HG02571 (cell line): ENCODE data around the gene KRT20.
"Not testable (repeated sequence)": the region's sequence is repeated elsewhere in the genome, so short reads cannot be mapped to it uniquely, and the experiment has no call there.

Experiments used
- ATAC-seq: cut with Tn5 transposase; IDR thresholded peaks from one replicate; pipeline ENCODE4 v1.9.1; 2021; ENCODE audit warnings: mild to moderate bottlenecking, moderate library complexity; ENCODE audit not compliant: unreplicated experiment

KRT20 gene

GRCh38 chr17:40900809-40901356 is 15.8 kb upstream of the KRT20 start:
- ATAC-seq = no peak

GRCh38 chr17:40896916-40897455 is 11.9 kb upstream of the KRT20 start:
- no peak for ATAC-seq

DNA sequence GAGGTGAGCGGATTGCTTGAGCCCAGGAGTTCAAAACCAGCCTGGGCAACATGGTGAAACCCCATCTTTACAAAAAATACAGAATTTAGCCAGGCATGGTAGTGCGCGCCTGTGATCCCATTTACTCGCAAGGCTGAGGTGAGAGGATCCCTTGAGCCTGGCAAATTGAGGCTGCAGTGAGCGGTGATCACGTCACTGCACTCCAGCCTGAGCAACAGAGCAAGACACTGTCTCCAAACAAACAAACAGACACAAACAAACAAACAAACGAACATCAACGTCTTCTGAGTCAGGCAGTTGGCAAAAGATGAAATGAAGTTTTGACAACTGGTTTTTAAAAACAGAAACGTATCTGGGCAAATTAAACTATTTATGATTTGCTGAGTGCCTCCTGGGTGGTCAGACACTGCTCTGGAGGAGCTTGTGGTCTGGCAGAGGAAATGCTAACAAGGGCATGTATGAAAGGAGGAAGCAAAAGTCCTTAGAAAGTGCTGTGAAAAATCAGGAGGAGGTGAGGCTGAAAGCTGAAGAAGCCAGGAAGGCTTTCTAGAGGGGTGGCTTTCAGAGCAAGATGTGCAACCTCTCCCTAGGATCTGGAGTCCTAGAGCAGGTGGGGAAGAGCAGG is 10.2 kb upstream of the KRT20 start:
- ATAC-seq = no peak

- ATAC-seq = no peak
Measured at GRCh38 chr17:40888196-40888720, 3.2 kb upstream of the KRT20 start.

DNA sequence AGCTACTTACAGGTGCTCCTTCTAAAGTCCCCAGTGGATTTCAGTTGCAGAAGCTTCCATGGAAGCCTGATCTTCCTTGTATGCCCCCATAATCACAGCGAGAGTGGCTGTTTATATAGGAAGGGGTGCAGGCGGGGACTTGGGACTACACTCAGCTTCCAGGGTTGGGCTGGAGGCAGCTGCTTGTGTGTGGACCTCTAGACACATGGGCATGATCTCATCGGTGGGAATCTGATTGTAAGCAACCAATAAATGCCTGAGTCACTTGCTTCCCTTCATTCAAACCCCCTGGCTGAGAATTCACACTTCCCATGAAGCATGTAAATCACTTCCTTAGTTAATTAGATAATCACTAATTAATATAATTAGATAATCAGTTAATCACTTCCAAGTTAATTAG is 1.0 kb upstream of the KRT20 start:
- ATAC-seq = no peak

DNA sequence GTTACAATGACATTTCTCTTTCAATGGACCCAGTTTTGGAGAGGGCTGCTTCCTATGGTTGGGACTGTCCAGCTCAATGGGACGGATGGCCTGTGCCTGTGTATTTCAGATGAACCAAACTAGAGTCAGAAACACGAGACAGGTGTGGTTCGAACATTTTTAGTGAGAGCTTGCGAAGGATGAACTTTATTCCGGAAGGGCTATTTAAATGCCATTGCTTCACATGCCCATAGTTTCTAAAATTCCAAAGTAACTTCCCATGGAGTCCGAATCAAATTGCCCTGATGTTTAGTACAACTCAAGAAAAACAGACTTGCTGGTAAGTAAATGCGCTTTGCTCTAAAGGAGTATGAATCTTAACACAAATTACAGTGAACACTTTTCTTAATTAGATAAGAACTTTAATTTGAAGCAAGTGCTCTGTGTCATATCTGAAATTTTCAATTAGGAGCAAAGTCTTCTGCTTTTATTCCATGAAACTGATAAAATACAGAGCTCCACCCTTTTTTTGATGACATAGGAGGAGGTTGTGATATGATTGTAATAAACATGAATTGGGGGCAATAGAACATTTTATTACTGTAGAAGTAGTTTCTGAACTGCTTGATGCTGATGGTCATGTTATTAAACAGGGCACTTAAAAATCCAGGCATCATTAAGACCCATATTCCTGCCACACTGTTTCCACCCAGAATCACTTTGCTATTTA is 1.3 kb downstream of the KRT20 start:
- no peak for ATAC-seq

GRCh38 chr17:40883031-40883430 is 2.0 kb downstream of the KRT20 start:
- ATAC-seq = no peak

- no peak for ATAC-seq
Measured at GRCh38 chr17:40879026-40879425, 6.0 kb downstream of the KRT20 start.

DNA sequence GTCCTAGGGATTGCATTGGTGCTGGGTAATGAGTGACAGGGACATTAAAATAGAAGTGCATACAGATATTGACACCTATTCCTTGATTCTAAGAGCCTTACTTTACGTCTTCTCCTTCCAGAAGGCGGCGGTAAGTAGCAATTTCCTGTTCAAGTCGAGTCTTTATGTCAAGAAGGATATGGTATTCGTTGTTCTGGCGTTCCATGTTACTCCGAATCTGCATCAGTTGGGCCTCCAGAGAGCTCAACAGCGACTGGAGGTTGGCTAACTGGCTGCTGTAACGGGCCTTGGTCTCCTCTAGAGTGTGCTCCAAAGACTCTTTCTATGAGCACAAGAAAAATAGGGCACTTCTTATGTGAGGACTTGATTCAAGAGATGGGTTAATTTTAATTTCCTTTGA is 7.0 kb downstream of the KRT20 start:
- no peak for ATAC-seq

DNA sequence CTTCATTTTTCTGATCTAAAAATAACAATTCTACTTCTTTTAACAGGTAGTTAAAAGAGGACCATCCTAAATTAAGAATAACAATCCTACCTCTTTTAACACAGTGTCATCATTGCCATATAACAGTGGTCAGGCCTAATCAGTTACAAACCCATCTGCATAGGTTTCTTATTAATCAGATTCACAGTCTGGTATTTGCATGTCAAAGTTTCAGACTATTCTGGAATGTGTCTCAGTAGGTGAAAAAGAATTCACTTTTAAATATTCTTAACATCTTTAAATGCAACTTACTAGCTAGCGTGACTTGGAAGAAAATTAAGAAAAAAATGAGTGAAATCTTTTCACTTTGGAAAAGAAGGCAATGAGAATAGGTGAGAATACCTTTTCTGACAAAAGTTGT is 11.2 kb downstream of the KRT20 start:
- no peak for ATAC-seq

DNA sequence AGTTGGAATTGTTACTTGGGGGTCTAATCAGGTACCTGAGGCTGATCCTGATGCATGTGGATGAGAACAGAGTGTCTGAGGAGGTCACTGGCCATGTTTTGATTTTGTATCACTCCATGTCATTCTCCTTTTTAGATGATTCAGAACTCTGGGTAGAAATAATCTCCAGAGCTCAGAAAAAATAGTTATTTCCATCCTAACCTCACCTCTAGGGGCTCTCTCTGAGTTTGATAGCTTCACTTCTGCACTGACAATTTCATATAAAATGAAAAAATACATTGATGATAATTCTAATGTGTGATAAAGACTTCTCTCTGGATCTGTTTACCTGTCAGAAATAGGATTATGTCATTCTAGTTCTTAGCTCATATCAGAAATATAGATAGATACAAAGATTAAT is 11.8 kb downstream of the KRT20 start:
- no peak for ATAC-seq

DNA sequence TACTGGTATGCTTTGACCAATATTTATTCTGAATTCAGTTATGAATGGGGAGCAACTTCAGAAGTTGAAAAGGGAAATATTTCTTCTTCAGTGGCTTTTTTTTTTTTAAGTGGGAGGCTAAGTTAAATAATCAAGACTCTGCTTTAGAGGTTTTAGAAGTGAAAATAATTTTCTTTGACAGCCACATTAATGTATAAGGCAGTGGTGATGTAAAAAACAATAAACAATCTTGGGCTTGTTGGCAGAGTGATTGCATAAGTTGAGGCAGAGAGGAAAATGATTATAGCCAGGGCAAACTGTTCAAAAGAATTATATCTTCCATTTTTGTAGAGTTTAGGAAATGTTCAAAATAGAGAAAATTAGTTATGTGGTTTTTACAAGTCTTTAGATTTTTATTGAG is 12.6 kb downstream of the KRT20 start:
- no peak for ATAC-seq

GRCh38 chr17:40871316-40871715 is 13.7 kb downstream of the KRT20 start:
- ATAC-seq = no peak

GRCh38 chr17:40870136-40870535 is 14.9 kb downstream of the KRT20 start:
- no peak for ATAC-seq

GRCh38 chr17:40866838-40867237 is 18.2 kb downstream of the KRT20 start, which contains the start of gene KRT12:
Gene KRT12, minus strand, starts transcription at chr17:40867223. Its CDS starts 37 bp downstream, at chr17:40867186.
- no peak for ATAC-seq

DNA sequence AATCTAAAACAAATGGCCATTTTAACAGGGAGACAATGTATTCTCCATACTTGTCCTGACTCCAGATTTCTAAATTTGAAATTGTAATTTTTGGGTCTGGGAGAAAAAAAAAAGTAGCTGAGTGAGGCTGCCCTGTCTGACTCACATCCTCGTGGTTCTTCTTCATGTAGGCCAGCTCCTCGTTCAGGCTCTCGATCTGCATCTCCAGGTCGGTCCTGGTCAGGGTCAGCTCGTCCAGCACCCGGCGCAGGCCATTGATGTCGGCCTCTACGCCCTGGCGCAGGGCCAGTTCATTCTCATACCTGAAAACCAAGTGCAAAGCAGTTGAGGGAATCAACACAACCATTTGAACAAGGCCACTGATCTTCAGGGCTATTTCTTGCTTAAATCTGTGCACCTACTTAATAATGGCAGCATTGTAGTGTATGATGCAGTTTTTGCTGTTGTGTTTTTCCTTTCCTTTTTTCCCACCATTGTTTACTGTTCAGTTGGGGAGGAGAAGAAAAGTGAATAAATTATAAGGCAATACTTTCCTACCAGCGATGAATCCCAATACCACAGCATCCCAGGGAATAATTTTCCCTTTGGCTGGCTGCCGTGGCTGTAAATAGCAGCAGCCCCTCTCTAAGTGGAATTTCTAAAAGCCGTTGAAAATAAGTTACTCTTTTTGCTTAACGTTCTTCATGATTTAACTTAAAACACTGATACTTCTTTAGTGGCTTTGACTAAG is 20.2 kb downstream of the KRT20 start:
- no peak for ATAC-seq

GRCh38 chr17:40862985-40863733 is 21.9 kb downstream of the KRT20 start:
- ATAC-seq = no peak

DNA sequence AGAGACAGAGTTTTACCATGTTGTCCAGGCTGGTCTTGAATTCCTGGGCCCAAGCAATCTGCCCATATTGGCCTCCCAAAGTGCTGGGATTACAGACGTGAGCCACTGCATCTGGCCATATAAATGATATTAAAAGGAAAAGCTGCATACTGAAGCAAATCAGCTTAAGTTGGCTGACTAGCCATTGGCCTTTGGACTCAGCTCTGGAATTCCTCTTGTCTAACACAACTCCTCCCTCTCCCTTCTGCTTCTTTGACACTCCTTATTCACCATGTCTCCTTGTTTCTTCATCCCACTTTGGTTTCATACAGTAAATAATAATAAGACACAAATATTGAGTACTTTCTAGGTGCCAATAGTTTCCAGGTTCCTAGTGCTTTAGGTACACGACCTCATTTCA is 25.5 kb downstream of the KRT20 start:
- no peak for ATAC-seq

DNA sequence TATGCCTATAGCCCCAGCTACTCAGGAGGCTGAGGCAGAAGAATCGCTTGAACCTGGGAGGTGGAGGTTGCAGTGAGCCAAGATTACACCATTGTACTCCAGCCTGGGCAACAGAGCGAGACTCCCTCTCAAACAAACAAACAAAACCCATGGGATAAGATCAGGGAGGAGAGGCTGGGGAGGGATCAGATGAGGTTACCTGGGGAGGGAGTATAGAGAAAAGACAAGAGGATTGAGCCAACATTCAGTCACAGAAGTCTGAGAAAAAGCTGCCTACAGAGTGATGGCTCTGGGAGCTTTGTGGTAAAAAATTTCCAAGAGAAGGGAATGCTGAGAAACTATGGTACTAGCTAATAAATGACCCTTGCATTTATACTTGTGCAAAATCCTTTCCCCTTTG is 26.4 kb downstream of the KRT20 start:
- not testable (repeated sequence) for ATAC-seq

DNA sequence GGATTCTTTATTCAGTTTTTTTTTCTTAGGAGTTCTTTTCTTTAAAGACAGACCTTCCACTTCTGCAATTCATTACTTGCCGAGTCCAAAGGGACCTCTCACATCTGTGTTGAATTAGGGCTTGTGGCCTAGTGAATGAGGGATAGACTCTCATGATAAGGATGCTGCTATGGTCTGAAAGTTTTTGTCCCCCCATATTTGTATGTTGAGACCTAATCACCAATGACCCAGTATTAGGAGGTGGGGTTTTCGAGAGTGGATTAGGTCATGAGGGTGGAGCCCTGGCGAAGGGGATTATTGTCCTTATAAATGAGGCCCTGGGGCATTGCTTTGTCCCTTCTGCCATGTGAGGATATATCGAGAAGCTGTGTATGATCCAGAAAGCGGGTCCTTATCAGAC is 27.5 kb downstream of the KRT20 start:
- ATAC-seq = no peak
